GM21825 (cell line): ENCODE data around the gene RALA.
"Not testable (repeated sequence)": the region's sequence is repeated elsewhere in the genome, so short reads cannot be mapped to it uniquely, and the experiment has no call there.

Experiments used
- ATAC-seq: cut with Tn5 transposase; IDR thresholded peaks from one replicate; pipeline ENCODE4 v1.9.1; 2021; ENCODE audit warnings: mild to moderate bottlenecking, moderate library complexity; ENCODE audit not compliant: unreplicated experiment

RALA gene

DNA sequence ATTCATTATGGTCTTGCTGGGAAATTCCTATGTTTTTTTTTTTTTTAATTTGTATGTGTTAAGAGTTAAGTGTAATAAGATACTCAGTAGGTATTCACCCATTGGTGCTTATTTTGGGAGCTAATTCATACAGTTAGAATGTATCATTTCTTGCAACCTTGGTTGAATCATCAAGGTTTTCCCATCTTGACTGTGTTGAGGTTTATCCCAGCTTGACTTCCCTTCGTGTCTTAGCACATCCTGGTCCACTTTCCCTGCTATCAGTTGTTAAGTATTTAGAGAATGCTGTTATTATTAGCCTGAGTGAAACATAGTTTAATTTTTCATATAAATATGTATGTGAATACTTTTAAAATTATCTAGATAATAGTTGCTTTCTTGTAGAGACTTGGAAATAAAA lies 20.8 kb downstream of the RALA start:
- ATAC-seq = no peak

DNA sequence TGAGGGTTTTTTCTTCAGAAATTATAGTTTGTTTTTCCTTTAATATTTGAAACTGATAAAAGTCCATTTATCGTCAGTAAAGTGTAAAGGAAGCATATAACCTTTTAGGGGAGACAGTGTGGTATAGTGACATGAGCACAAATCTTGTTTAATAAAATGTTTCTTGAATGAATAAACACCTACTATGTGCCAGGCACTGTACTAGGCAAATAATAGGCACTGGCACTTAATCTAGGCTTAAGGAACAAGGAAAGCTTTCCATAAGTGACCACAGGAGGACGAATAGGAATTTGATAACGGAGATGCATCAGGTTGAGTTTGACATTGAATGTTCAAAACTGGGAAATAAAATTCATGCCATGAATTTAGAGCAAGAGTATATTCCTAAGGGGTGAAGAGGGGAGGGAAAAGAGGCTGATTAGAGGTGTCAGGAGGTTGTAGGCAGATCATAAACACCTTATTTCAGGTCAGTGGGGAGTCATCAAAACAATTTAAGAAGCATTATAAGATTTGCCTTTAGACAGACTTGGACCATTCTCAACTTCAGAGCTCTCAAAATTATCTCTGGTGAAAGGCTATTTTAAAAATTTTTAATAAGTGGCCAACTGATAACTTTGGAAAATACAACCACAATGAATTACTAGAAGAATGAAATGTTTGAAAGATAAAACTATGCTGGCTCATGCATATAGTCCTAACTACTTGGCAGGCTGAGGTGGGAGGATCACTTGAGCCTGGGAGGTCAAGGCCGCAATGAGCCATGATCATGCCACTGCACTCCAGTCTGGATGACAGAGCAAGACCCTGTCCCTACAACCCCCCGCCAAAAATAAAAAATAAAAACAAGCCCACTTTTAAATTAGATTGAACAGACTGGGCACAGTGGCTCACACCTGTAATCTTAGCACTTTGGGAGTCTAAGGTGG lies 22.4 kb downstream of the RALA start:
- no peak for ATAC-seq

DNA sequence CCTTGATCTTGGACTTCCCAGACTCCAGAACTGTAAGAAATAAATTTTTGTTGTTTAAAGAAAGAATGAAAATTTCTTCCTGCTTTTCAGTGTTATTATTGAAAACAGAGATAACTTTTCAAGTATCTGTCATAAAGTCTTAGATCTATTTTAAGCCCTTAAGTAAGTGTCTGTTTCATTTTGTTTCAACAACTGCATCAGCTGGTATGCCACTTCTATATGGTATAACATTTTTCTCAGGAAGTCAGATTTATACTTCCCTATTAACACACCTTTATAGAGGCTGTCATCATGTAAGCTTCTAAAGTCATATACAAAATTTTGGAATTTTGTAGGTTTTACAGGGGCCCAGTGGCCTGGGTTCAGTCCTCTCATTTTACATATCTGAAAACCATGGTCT lies 24.4 kb downstream of the RALA start:
- ATAC-seq = no peak

DNA sequence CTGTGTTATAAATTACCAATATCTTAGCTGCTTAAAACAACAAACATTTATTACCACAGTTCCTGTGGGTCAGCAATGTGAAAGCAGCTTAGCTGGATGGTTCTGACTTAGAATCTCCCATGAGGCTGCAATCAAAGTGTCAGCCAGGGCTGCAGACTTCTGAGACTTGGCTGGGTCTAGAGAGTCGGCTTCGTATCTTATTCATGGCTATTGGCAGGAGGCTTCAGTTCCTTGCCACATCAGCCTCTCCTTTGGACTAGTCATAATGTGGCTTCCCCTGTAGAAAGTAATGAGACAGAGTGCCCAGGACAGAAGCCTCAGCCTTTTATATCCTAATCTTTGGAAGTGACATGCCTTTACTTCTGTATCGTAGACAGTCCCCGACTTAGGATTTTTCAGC lies 27.3 kb downstream of the RALA start:
- ATAC-seq = no peak

DNA sequence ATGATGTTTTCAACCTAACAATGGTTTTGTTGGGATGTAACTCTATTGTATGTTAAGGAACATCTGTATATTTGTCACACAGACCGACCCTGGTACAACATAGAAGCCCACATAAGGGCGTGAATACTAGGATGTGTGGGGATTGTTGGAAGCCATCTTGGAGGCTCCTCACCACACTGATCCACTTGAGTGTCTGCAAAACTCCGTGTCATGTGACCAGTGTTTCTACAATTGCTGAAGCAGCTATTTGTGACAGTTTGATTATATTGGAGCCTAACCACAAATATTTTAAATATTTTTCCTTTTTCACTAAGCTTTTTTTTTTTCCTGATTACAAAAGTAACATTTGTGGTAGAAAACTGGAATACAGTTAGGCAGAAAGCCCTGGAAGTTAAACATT lies 27.9 kb downstream of the RALA start:
- no peak for ATAC-seq

DNA sequence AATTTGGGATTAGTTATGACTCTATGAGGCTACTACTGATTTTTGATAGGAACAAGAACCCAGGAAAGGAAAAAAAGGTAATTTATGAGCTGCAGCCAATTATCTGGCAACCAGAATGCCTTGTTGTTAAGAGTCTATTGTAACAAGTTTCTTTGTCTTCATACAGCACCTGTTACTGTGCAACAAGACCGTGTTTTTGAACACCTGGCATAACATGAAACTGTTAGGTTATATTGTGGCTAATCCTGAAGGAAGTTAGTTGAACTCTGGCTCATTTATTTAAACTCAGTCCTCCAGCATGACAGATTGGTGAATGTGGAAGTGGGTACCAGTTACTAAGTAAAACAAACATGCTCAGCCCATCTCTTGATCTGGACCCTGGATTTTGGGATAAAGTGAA lies 33.0 kb downstream of the RALA start:
- no peak for ATAC-seq

DNA sequence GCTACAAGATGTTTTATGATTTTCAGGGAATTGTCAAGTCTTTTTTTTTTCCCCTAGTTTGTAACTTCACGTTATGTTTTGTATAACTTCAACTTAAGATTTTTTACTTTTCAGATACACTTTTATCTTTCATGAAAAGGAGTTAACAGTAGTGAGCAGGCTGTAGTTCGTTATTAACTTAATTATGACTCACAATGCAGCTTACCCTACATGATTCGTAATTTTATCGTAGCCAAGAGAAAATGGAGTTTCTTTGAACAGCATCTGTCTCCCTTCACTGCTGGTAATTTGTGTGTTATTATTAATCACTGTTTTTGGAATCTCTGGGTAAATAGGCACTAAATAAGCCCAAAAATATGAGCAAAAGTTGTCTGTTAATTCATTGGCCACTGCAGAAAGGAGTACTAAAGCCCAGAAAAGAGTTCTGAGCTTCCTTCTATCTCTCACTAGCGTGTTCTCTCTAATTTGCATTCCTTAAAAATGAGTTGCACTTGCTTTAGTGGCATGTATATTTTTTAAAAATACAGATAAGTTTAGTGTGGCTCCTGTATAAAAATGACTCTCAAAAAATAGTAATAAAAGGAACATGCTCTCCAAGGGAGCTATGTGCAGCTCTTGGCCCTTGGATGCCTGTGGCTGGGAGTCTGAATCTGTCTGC lies 36.1 kb downstream of the RALA start:
- ATAC-seq = no peak

DNA sequence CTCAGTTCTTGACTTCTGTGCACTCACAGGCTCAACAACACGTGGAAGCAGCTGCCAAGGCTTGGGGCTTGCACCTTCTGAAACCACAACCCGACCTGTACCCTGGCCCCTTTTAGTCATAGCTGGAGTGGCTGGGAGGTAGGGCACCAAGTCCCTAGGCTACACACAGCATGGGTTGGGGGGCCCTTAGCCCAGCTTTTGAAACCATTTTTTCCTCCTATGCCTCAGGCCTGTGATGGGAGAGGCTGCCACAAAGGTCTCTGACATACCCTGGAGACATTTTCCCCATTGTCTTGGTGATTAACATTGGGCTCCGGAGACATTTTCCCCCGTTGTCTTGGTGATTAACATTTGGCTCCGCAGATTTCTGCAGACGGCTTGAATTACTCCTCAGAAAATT lies 38.6 kb downstream of the RALA start:
- no peak for ATAC-seq

DNA sequence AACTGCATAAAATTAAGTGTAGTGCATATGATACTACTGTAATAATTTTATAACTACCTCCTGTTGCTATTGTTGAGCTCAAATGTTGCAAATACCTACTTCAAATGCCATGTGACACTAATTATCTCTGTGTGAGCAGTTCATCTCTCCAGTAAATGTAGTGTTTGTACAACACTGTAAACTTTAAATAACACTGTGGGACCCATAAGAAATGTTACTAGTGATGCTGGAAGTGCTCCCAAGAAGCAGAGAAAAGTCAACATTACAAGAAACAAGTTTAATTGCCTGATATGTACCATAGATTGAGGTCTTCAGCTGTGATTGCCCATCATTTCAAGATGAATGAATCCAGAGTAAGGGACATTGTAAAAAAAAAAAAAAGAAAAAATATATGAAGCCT lies 39.9 kb downstream of the RALA start:
- no peak for ATAC-seq

DNA sequence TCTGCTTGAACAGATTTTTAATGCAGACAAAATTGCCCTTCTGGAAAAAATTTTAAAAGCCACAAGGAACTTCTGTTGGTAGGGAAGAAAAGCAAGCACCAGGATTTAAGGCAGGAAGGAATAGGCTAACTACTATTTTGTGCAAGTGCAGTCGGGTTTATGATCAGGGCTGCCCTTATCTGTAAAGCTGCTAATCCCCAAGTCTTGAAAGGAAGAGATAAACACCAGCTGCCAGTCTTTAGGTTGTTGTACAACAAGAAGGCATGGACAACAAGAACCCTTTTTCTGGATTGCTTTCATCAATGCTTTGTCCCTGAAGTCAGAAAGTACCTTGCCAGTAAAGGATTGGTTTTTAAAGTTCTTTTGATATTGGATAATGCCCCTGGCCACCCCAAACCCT lies 40.7 kb downstream of the RALA start:
- ATAC-seq = no peak

DNA sequence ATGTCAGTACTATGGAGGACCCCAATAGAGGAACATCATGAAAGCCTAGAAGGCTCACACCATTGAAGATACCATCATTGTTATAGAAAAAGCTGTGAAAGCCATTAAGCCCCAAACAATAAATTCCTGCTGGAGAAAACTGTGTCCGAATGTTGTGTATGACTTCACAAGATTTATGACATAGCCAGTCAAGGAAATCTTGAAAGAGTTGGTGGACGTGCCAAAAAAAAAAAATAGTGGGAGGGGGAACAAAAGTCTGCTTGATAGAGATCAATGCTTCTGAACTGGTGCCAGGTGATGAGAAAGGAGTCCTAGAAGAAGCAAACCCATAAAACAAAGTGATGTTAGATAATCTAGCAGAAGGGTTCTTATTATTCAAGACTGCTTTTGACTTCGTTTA lies 41.2 kb downstream of the RALA start:
- no peak for ATAC-seq

DNA sequence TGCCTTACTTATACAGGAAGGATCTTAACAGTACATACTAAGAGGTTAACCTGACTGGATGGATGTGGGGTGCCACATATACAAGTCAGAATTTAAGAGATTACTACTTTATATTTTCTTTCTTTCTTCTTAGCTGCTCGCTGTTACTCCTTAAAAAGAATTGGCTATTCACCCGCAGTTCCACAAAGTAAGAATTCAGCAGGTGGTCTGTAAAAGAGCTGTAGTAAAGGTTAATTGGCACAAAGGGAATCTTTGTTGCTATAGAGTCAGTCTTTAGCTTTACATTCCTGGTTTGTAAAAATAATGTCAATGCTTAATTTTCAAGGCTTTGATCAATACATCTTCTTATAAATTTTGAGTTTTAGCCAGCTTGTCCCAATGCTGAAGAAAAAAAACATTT lies 43.2 kb downstream of the RALA start:
- ATAC-seq = no peak

DNA sequence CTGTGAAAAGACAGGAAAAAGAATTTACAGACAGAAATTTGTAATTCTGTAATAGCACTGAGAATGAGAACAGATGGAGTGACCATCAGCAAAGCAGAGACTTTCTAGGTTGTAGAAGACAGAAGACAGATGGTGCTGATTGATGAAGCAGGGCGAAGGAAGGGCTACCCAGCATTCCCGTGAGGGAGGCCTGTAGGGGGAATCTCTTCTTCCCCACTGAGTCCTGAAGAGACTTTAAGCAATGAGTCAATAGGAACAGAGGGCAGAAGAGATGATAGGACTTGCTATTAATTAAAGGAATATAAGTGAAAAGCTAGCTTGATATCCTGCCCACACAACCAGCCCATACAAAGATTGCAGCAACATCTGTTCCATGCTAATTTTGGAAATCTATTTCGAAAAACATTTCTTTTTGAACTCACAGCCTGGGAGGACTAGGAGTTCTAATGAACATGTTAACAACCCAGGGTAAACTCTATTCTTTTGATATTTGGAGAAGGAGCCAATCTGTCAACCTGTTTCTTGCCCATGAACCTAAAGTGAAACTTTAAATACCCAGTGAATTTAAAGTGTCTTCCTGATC lies 44.1 kb downstream of the RALA start:
- ATAC-seq = no peak

DNA sequence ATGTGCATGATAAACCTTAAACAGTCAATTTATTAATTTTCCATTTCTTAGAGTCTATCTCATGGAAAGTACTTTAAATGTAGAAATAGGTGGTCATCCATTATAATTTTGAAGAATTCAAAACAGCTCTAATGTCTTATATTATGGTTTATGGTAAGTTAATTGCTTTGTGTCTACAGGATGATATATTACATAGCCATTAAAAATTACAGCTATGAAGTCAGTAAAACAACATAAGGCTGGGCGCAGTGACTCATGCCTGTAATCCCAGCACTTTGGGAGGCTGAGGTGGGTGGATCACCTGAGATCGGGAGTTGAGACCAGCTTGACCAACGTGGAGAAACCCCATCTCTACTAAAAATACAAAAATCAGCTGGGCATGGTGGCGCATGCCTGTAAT lies 44.9 kb downstream of the RALA start:
- ATAC-seq = not testable (repeated sequence)

DNA sequence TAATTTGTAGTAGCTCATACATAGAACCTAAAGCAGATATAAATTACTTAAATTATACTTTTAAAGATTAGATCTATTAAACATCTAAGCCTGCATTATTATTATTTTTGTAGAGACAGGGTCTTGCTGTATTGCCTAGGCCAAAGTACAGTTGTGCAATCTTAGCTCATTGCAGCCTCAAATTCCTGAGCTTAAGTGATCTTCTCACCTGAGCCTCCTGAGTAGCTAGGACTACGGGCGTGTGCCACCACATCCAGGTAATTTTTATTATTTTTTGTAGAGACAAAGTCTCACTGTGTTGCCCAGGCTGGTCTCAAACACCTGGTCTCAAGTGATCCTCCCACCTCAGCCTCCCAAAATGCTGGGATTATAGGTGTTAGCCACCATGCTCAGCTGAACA lies 46.7 kb downstream of the RALA start:
- ATAC-seq = no peak

DNA sequence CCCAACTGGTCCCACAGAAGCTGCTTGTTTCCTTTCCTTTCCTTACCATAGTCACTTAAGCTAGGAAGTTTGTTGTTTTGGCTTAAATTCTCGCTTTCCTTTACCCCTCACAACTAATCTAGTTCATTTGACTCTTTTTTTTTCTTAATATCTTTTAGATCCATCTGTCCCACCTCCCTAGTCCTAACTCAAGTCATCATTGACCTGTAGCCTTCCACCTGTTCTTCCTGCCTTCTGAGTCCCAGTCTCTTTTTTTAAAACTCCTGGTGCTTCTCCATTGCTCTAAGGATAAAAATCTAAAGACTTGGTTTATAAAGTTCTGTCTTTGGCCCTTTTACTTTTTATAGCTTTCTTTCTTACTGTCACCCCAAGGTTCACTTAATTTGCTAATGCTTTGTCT lies 47.6 kb downstream of the RALA start:
- ATAC-seq = no peak

DNA sequence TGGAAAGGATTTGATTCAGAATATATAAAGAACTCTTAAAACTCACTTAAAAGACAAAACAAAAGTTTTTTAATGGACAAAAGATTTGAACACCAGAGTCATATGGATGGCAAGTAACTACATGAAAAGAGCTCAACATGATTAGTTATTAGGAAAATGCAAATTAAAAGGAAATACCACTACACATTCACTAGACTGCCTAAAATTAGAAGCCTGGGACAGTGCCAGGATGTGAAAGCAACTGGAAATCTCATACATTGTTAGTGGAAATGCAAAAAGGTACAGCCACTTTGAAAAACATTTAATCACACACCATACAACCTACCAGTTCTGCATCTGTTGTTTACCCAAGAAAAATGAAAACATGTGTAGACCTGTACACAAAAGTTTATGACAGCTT lies 48.8 kb downstream of the RALA start:
- ATAC-seq = no peak

DNA sequence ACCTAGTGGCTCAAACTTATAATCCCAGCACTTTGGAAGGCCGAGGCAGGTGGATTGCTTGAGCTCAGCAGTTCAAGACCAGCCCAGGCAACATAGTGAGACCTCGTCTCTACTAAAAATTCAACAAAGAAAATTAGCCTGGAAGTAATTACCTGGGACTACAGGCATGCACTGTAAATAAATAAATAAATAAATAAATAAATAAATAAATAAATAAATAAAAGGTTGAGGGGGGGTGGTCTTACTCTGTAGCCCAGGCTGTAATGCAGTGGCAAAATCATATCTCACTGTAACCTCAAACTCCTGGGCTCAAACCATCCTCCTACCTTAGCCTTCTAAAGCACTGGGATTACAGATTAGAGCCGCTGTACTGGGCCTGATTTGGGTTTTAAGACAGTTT lies 50.5 kb downstream of the RALA start:
- no peak for ATAC-seq

DNA sequence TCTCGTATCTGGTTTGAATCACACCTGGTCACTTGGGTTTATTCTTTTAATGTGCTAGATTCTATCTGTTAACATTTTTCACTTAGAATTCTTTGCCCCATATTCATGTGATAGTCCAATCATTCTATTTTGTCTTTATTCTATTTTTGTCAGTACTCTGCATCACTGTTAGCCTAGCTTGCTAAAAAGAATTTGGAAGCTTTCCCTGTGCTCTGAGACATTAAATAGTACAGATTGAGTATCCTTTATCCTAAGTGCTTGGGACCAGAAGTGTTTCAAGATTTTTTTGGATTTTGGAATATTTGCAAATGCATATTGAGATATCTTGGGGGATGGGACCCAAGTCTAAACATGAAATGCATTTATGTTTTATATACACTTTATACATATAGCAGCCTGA lies 51.0 kb downstream of the RALA start:
- no peak for ATAC-seq

DNA sequence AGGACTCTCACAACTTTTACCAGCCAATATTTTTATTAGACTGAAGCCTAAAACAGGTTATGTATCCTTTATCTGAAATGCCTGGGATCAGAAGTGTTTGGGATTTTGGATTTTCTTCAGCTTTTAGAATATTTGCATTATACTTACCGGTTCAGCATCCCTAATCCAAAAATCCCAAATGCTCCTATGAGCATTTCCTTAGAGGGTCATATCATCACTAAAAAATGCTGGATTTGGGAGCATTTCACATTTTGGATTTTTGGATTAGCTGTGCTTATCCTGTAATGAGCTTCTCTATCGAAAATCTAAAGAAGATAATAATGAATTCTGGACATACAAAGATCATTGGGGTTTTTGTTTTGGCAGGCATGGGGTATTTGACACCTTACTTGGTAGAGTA lies 53.0 kb downstream of the RALA start:
- ATAC-seq = no peak

DNA sequence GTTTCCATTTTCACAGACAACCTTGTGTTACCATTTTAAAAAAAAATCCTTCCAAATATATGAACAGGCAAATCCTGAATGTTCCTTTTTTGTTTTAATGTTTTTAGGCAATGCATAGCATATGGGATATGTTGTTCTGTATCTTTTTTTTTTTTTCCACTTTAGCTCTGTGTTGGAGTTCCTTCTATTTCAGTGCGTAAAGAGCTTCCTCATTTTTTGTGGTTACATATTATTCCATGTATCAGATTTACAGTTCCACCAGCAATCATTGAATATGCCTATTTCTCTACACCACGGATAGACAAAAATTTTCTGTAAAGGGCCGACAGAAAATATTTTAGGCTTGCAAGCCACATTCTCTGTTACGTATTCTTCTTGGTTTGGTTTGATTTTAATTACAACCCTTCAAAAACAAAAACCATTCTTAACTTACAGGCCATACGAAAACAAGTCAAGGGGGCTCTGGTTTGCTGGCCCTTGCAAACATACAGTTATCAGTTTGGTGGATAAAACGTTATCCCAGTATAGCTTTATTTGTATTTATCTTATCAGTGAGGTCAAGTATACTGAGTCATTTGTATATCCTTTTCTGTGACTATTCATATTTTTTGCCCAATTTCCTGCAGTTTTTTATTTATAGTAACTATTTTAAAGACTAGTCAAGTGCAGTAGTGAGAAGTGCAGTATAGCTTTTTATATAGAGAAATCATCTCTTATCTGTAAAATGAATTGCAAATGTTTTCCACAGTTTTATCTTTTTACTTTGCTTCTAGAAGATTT lies 55.7 kb downstream of the RALA start:
- no peak for ATAC-seq
